GM21529 (cell line): ENCODE results near the gene GTSE1.
"Not testable (repeated sequence)": the region's sequence is repeated elsewhere in the genome, so short reads cannot be mapped to it uniquely, and the experiment has no call there.

ENCODE experiments used
- ATAC-seq: cut with Tn5 transposase; IDR thresholded peaks from one replicate; pipeline ENCODE4 v1.9.1; 2021; ENCODE audit not compliant: unreplicated experiment

Gene GTSE1, protein sequence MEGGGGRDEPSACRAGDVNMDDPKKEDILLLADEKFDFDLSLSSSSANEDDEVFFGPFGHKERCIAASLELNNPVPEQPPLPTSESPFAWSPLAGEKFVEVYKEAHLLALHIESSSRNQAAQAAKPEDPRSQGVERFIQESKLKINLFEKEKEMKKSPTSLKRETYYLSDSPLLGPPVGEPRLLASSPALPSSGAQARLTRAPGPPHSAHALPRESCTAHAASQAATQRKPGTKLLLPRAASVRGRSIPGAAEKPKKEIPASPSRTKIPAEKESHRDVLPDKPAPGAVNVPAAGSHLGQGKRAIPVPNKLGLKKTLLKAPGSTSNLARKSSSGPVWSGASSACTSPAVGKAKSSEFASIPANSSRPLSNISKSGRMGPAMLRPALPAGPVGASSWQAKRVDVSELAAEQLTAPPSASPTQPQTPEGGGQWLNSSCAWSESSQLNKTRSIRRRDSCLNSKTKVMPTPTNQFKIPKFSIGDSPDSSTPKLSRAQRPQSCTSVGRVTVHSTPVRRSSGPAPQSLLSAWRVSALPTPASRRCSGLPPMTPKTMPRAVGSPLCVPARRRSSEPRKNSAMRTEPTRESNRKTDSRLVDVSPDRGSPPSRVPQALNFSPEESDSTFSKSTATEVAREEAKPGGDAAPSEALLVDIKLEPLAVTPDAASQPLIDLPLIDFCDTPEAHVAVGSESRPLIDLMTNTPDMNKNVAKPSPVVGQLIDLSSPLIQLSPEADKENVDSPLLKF

DNA sequence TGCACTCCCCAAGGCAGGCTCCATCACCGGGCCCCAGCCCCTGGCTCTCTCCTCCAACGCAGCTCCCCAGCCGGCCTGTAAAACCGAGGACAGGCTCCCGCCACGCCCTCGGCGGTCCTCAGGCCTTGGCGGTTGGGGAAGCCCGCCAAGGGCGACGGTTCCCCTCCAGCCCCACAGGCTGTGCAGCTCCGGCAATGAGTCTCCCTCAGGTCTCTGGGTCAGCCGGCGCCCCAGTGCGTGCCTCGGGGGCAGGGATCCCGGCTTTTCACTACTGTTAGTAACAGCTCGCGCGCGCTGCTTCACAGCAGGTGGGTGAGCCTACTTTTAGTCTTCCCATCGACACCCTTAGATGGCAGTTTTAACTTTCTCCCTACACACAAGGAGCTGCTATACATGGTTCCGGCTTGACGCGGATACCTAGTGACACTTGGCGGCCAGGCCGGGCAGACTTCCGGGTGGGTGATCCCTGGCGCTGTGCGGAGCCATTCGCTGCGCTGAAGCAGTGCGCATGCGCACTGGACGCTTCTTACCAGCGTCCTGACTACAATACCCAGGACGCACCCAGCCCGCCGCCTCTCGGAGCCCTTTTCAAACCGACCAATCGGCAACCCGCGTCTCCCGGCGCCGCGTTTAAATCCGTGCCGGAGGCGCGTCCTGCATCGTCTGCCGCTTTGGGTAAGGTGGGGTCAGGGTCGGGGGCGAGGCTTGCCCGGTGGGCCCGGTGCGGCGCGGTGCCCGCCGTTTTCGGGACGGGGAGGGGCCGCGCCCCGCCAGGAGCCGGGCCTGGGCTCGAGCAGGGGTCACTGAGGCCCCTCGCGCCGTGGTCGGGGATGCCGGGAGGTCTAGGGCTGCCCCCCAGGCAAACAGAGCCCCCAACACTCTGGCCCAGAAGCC is at the start of gene GTSE1:
Gene GTSE1 (plus strand): TSS at position 614 of the 894 bp plus-strand sequence. CDS start 531 bp downstream, outside the sequence.
- ATAC-seq, result peak; percentile 86

DNA sequence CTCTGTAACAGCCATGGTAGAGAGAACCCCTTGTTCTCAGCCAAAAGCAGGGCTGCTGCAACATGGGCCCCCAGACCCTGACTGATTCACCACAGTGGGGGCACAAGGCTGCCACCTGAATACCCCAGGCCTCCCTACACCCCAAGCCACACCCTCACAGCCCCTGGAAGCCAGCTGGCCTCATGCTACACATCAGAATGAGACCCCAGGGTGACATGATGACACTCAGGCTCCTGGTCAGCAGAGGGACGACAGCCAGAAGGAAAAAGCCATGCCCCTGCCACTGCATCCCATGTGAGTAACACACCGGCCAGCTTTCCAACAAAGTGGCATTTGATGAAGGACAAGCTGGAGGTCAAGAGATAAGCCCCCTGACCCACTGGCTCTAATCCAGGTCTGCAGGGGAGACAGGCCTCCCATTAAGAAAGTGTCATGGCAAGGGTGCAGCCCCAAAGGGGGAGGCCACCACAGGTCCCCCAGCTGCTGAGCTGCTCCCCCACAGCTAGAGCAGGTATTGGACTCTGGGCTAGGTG is 49.2 kb upstream of the GTSE1 start:
- ATAC-seq, result no peak

DNA sequence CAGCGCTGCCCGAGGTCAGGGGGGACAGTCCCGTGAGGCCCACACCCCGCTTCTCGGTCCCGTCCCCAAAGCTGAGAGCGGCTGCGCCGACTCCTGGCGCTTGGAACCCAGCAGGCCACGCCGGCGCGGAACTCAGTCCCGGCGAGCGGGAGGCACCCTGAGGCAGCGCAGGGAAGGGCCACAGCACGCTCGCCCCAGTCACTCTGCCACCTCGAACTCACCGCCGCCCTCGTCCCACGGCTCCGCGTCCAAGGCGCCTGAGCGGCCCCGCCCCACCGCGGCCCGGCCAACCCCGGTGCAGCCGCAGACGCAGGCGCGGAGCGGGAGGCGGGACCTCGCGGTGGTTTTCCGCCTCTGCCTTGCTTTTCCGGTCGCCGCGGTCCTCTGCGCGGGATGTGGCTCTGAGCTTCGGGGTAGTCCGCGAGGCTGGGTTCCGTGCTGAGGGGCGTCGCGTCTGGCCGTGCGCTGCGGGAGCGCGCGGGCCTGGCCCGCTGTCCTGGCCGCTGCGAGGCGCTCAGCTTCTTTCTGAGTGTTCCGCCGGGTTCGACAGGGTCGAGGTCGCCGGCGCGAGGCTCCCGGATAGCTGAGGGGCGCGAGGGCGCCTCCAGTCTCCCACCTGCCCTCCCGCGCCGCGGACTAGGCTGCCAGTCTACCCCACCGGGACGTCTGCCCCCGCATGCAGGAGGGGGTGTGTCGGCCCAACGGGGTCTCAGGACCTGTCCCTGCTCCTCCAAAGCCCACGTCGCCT is 46.5 kb upstream of the GTSE1 start, which contains the start of gene CDPF1:
Gene CDPF1 (minus strand): TSS at position 259 of the 748 bp plus-strand sequence. CDS start 2,009 bp downstream, outside the sequence.
- ATAC-seq, result peak; percentile 79

DNA sequence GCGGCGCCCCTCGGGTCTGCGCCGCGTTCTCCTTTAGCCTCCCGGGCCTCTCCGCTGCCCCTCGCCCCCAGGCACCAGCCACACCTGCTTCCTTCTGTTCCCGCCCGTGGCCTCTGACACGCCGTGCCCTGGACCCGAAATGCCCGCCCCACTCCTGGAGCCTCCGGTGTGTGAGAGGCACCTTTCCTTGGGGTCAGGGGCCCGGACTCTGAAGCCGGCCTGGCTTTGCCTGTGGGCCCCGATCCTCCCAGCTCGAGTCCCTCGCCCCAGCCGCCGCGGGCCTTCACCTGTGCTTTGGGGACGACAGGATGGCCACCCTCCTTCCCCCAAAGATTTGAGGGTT is 45.9 kb upstream of the GTSE1 start:
- peak; percentile 30 for ATAC-seq

DNA sequence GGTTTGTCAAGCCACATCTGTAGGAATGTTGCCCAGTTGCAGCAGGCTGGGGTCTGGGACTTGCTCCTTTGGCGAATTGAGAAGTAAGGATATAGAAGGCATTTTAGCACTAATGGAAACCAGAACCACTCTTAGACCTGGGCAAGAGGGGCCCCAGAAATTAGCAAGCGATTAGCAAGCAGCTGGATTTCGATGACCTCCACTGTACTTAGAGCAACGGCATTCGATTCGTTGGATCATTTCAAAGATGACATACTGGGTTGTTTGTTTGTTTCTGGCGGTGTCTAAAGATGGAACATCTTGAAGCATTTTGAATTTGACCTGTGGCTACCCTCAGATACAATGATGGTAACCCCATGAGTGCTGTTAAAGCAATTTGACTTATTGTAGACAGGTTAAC is 45.4 kb upstream of the GTSE1 start:
- ATAC-seq, result no peak

DNA sequence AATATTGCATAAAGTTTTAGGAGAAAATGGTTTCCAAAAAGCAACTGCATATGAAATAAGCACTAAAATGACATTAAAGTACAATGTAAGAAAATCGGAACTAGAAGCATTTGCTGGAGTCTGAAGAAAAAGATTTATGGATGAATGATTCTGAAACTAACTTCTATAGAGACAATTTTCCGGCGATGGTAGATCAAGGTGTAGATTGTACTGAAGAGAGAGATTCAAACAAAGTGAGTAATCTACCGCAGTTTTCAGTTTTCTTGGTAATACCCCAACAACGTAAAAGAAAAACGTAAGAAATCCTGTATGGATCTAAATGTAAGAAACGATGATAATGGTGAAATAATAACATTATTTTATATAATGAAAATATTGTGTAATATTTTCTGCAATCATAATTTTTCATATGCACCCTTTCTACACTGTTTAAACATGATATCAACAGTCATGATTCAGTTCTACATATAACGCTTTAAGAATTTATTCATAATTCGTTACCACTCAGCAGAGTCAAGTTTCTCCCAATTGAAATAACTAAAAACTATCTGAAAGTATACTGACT is 44.8 kb upstream of the GTSE1 start:
- ATAC-seq, result no peak

DNA sequence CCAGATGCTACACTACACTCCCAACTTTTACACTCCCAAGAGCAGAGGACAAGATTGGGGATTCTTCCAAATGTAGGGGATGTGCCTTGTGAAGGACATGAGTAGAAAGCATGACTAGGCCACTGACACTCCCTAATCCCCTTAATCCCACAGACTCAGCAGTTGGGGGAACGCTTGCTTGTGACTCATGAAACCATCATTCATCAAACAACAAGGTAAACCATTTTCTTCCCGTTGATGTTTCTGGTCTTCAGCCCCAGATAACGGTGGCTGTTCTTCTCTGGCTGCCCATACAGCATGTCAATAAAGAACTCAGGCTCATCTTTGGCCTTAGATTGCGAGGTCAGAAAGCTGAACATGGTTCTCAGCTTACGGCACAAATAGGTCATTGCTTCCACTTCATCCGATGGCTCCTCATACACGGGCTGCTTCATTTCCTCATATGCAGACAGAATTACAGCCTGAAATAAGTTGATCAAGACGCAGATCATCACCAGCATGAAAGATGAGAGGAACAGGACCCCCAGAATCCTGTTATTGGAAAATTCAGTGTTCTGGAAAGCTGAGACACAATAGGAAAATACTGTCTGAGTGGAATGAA is 40.2 kb upstream of the GTSE1 start:
- ATAC-seq, result no peak

DNA sequence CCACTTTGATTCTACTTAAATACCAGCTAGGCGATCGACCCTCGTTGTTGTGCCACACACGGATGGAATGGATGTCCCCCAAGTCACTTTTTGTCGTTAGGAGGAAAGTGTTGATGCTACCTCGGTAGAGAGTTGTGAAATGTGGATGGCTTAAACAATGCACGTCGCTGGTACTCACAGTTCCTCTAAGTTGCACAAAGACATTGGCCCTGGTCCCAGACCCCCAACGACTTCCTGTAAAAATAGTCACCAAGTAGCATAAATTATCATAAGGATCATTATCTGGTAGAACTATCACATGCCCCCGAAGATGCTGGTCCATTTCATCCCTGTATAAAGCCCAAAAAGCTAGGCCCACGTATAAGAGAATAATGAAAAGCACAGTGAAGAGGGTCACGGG is 37.3 kb upstream of the GTSE1 start:
- ATAC-seq, result no peak

DNA sequence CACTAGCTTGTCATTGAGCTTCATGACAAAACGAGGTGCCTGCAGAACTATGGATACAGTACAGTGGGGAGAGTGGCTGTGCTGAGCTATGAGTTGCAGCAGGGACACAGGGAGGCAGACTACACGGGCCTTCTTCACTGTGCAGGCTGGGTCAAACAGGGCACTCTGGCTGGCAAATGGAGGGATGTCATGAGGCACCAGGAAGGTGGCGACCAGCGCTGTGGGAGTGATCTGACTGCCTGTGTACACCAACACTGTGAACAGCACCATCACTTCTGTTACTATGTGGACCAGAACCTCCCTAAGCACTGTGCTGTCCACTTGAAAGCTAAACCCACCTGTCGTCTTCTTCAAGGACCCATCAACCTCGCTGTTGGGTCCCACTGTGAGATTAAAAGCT is 36.6 kb upstream of the GTSE1 start:
- ATAC-seq, result no peak

DNA sequence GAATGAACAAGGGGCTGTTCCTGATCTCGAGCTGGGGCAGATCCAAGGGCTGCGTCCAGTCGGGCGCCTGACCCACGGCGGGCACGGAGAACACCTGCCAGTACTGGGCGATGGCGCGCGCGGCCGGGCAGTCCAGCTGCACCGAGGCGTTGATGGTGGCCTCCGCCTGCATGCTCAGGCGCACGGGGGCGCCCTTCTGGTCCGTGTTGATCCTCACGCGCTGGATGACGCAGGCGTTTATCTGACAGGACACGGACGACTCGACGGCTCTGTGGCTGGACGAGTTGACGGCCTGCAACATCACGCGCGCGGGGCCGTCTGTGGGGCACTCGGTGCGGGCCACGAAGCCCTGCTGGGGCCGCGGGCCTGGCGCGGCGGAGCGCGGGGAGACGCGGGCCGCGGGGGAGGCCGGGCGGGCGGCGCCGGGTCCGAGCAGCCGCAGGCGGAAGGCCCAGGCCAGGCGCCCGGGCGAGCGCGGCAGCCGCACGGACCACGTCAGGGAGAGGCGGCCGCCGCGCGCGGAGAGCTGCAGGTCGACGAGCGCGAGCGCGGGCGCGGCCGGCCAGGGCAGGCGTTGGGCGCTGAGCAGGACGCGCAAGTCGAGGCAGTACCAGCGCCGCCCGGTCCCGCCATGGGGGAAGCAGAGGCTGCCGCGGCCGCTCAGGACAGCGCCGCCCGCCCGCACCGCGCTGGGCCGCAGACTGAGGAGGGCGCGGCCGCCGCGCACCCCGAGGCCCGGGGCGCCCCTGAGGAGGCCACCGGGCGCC is 34.0 kb upstream of the GTSE1 start:
- no peak for ATAC-seq

DNA sequence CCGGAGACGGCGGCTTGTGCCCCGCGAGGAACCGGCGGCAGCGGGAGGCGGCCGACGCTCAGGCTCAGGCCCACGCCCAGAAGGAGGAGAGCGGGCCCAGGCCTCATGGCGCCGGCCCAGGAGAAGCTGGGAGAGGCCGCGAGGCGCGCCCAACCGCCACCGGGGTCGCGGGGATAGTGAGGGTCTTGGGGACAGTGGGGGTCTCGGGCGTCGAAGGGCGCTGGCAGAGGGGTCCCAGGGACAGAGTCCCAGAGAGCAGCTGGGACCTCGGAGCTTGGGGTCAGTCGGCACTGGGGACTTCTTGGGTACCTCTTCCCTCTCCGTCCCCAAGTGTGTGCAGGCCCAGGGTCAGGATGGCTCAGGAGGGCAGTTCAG is 33.5 kb upstream of the GTSE1 start, which contains the start of gene PKDREJ:
Gene PKDREJ (minus strand): TSS at position 128 of the 375 bp plus-strand sequence. CDS start 21 bp downstream, at position 107.
- ATAC-seq, result no peak

DNA sequence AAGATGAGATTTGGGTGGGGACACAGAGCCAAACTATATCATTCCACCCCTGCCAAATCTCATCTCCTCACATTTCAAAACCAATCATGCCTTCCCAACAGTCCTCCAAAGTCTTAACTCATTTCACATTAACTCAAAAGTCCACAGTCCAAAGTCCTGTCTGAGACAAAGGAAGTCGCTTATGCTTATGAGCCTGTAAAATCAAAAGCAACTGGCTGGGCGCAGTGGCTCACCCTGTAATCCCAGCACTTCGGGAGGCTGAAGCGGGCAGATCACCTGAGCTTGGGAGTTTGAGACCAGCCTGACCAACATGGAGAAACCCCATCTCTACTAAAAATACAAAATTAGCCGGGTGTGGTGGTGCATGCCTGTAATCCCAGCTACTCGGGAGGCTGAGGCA is 32.1 kb upstream of the GTSE1 start:
- not testable (repeated sequence) for ATAC-seq

DNA sequence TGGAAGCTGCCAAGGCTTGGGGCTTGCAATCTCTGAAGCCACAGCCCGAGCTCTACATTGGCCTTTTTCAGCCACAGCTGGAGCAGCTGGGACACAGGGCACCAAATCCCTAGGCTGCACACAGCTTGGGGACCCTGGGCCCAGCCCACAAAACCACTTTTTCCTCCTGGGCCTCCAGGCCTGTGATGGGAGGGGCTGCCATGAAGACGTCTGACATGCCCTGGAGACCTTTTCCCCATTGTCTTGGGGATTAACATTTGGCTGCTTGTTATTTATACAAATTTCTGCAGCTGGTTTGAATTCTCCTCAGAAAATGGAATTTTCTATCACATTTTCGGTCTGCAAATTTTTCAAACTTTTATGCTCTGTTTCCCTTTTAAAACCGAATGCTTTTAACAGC is 31.0 kb upstream of the GTSE1 start:
- ATAC-seq, result not testable (repeated sequence)

DNA sequence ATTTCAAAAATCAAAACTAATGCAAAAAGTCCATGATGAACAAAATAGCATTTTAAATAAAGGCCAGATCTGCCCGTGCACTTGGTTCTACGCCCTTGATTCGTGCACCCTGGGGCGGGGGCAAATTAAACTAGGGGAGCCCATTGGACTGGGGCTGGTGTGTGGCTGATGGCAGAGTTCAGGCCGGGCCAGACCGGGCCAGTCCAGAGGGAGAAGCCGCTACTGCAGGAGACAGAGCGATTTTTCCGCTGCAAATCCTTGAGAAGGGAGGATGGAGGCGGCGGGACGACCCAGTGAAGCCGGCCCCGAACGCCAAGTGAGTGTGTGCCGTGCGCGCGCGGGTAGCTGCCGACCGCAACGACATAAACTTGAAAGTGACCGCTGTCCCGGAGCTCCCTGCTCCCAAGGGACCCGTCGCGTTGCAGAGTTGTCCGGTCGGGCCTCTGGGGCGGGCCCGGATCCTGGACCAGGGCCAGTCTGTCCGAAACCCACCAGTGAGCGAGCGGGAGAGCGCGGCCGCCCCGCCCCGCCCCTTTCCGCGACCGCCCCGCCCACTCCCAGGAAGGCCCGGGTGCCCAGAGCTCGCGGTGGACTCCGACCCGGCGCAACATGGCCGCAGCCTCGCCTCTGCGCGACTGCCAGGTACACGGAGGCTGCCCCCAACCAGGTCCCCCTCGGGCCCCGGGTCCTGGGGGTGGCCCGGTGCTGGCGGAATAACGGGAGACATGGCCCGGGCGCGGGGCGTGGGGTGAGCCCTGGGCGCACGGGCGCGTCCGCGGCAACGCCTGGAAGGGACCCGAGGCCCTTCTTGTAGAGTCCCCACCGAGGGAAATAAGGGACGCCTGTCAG is 29.0 kb upstream of the GTSE1 start, which contains the start of gene TTC38:
Gene TTC38 (plus strand): TSS at position 578 of the 849 bp plus-strand sequence. CDS start 32 bp downstream, at position 610.
- peak; percentile 76 for ATAC-seq

DNA sequence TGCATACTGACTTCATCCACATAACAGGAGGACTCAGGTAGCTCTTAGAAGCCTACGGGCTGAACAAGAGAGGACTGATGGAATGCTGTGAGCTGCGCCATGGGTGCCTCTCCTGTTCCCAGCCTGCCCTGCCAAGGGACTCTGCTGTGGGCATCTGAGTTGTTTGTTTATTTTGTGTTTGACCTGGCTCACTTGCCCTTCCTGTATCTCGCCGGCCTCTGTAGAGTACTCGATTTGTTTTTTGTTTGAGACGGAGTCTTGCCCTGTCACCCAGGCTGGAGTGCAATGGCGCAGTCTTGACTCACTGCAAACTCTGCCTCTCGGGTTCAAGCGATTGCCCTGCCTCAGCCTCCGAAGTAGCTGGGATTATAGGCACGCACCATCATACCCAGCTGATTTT is 27.1 kb upstream of the GTSE1 start:
- ATAC-seq, result no peak

DNA sequence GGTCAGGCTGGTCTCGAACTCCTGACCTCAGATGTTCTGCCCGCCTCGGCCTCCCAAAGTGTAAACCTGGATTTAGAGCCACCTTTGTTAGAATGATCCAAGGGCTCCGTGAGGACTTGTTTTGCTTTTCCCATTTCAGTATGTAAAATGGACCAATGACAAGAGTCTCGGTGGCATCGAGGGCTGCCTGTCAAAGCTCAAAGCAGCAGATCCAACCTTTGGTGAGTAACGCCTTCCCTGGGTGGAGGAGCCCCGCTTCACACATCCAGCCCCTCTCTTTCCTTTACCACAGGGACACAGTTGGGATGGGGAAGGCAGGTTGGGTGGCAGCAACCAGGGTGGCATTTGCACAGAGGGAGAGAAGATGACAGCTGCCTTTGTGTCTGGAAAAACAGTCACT is 24.5 kb upstream of the GTSE1 start:
- ATAC-seq, result no peak

DNA sequence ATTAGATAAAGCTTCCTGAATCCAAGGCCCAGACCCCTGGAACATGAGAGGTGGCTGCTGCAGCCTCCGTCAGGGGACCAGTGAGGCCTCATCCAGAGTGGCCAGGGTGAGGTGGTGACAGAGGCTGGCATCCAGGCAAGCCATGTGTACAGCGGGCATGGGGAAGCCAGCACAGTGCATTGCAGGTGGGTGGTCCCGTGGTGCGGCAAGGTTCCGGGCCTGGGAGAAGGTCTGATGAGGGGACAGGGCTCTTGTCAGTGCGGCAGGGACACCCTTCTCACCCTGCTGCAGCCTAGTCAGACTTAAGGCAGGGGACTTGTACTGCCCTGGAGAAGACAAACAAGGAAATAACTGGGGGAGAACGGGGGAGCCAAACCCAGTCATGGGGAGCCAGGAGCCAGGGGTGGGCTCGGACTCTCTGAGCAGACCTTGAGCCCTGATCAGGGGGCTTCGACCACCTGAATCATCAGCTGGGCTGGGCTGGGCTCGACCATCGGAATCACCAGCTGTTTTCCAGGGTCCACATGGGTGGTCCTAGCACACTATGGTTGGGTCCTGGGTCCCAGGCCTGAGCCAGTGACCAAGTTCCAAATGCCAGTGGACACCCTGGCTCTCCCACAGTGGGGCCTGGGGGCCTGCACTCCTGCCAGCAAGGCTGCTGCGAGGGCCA is 23.8 kb upstream of the GTSE1 start:
- no peak for ATAC-seq
